Lower lobe of right lung (tissue), 2 donors: Measurements from ENCODE around the gene TMEM30B. TPM values are rescaled to one million over a fixed set of nuclear protein-coding genes. Genes with fewer than 3 reads are reported as not detected.

Experiments
- ATAC-seq, 2 donors: fragments of 200-7000 bp; cut with Tn5 transposase; one replicate each; pipeline ENCODE4 v1.9.1; 2020 to 2022; ENCODE audit warnings: mild to moderate bottlenecking in 2 of 2, moderate library complexity in 2 of 2
- DNase-seq: peaks from one replicate; pipeline ENCODE4 v3.0.0-alpha.2; 2020
- H3K27ac ChIP-seq: fragments of 200-600 bp; one replicate; pipeline ENCODE4 v1.8.0; 2022
- H3K27me3 ChIP-seq: fragments of 200-600 bp; one replicate; pipeline ENCODE4 v1.8.0; 2022; ENCODE audit warnings: low read depth
- H3K36me3 ChIP-seq: fragments of 200-600 bp; one replicate; pipeline ENCODE4 v1.8.0; 2022; ENCODE audit warnings: mild to moderate bottlenecking
- H3K4me1 ChIP-seq: fragments of 200-600 bp; one replicate; pipeline ENCODE4 v1.8.0; 2022
- H3K4me3 ChIP-seq: fragments of 200-600 bp; one replicate; pipeline ENCODE4 v1.8.0; 2022; ENCODE audit warnings: mild to moderate bottlenecking
- H3K9me3 ChIP-seq: fragments of 200-600 bp; one replicate; pipeline ENCODE4 v1.8.0; 2022
- intact Hi-C: fragments of 100-400 bp; cut with DNase I; formaldehyde crosslinking; loops from one replicate; pipeline ENCODE4 v1.11.0; 2022
- total RNA-seq: library from RNA; stranded (reverse); fragmentation: NEBNext Ultra II Directional; extraction: Animal tissue kit (Norgen Biotek cat#: 25700); gene quantifications from one replicate; pipeline ENCODE4 v1.2.1, GENCODE V29; 2021
- TF ChIP-seq, protein P1 (sequence below): fragments of 200-600 bp; IDR thresholded peaks from one replicate; pipeline ENCODE4 v1.8.0; 2022; ENCODE audit warnings: antibody characterized with exemption, mild to moderate bottlenecking
- donor health status: DM: no; HTN: yes; CAD: no; lungs with severe emphysema.

Gene TMEM30B
- total RNA-seq, 1 donor from 2014 or later: 20.3 TPM

GRCh38 chr14:61271552-61271951 lies 9.6 kb downstream of the TMEM30B start:
- Histone ChIP-seq H3K36me3 (no peaks in the 10 kb centered on the region), H3K4me3 (no peak overlapping the region), H3K27ac (no peak overlapping the region), H3K4me1 (peaks cover 7% of the 10 kb centered on the region), H3K27me3 (peaks cover 15% of the 10 kb centered on the region), H3K9me3 (no peaks in the 10 kb centered on the region)
- DNase-seq (no peak), ATAC-seq (no peak)
- intact Hi-C loops: no loop called here
- TF ChIP-seq, protein P1, sequence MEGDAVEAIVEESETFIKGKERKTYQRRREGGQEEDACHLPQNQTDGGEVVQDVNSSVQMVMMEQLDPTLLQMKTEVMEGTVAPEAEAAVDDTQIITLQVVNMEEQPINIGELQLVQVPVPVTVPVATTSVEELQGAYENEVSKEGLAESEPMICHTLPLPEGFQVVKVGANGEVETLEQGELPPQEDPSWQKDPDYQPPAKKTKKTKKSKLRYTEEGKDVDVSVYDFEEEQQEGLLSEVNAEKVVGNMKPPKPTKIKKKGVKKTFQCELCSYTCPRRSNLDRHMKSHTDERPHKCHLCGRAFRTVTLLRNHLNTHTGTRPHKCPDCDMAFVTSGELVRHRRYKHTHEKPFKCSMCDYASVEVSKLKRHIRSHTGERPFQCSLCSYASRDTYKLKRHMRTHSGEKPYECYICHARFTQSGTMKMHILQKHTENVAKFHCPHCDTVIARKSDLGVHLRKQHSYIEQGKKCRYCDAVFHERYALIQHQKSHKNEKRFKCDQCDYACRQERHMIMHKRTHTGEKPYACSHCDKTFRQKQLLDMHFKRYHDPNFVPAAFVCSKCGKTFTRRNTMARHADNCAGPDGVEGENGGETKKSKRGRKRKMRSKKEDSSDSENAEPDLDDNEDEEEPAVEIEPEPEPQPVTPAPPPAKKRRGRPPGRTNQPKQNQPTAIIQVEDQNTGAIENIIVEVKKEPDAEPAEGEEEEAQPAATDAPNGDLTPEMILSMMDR: no peak

DNA sequence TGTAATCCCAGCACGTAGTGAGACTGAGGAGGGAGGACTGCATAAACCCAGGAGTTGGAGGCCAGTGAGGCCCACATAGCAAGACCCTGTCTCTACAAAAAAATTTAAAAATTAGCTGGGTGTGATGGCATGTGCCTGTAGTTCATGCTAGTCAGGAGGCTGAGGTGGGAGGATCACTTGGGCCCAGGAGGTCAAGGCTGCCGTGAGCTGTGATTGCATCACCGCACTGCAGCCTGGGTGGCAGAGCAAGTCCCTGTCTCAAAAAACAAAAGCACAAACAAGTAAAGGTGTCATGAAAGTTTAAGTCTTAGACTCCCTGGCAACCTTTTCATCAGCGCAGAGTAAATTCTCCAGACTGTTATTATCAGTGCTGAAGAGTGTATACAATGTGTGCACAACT lies 10.4 kb downstream of the TMEM30B start:
- Histone ChIP-seq H3K27me3 (peaks cover 19% of the 10 kb centered on the region), H3K9me3 (no peaks in the 10 kb centered on the region), H3K4me3 (no peak overlapping the region), H3K36me3 (no peaks in the 10 kb centered on the region), H3K27ac (no peak overlapping the region), H3K4me1 (peaks cover 7% of the 10 kb centered on the region)
- TF ChIP-seq, protein P1: no peak
- no peak for DNase-seq
- ATAC-seq: no peak
- intact Hi-C loops: no loop called here

DNA sequence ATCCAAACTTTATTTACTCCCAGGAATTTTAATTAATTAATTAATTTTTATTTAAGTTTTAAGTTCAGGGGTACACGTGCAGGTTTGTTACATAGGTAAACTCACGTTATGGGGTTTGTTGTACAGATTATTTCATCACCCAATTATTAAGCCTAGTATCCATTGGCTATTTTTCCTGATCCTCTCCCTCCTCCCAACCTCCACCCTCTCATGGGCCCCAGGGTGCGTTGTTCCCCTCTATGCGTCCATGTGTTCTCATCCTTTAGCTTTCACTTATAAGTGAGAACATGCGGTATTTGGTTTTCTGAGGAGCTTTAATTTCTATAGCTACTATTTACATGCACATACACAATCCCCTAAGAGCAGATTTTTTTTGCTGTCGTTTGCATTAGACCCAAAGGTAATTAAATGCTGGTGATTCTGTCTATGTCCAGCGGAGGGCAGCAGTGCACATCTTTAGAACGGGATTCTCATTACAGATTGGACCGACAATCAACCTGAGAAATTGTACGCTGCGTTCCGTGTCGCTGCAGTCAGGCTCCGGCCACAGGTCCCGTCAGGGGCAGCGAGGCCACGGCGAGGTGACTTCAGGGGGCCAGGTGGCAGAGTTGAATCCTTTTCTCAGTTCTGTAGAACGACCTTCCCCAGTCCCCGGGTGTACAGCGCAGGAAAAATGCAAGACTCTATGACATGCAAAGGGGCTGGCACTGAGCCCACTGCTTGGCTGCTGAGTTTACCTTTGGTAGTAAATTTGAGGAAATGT lies 11.6 kb downstream of the TMEM30B start:
- Histone ChIP-seq H3K4me3 (peak overlapping the region; percentile 48), H3K9me3 (no peaks in the 10 kb centered on the region), H3K36me3 (no peaks in the 10 kb centered on the region), H3K4me1 (peaks cover 7% of the 10 kb centered on the region), H3K27me3 (peaks cover 16% of the 10 kb centered on the region), H3K27ac (no peak overlapping the region)
- peak; percentile 90 to 95 for ATAC-seq
- peak; percentile 72 for DNase-seq
- intact Hi-C loops: no loop called here
- TF ChIP-seq, protein P1: peak; percentile 78

GRCh38 chr14:61268812-61269211 lies 12.3 kb downstream of the TMEM30B start:
- no peak overlapping the region for H3K4me3 ChIP-seq
- H3K9me3 ChIP-seq: no peaks in the 10 kb centered on the region
- no peaks in the 10 kb centered on the region for H3K36me3 ChIP-seq
- intact Hi-C loops: no loop called here
- no peak for DNase-seq
- H3K27me3 ChIP-seq: peaks cover 16% of the 10 kb centered on the region
- TF ChIP-seq, protein P1: no peak
- no peak for ATAC-seq
- no peak overlapping the region for H3K27ac ChIP-seq
- H3K4me1 ChIP-seq: peaks cover 7% of the 10 kb centered on the region

- TF ChIP-seq, protein P1: no peak
- H3K27me3 ChIP-seq: peaks cover 16% of the 10 kb centered on the region
- H3K4me1 ChIP-seq: peaks cover 7% of the 10 kb centered on the region
- intact Hi-C loops: no loop called here
- ATAC-seq (no peak), DNase-seq (no peak)
- H3K9me3 ChIP-seq: no peaks in the 10 kb centered on the region
- no peak overlapping the region for H3K27ac ChIP-seq
- H3K4me3 ChIP-seq: no peak overlapping the region
- H3K36me3 ChIP-seq: no peaks in the 10 kb centered on the region
Measured at GRCh38 chr14:61266891-61267740, 14.0 kb downstream of the TMEM30B start.
